ENCODE measurements around the gene IFNLR1. TPM values are rescaled to one million over a fixed set of nuclear protein-coding genes. Genes with fewer than 3 reads are reported as not detected.
A peak's percentile ranks its signal among the peaks of the same experiment; 100 is the strongest.

The IFNLR1 gene
- total and polyA plus RNA-seq, 9 of the 15 experiments (the other 6 are each of a cell fraction or from before 2014, with no cell fraction given), result not detected

DNA sequence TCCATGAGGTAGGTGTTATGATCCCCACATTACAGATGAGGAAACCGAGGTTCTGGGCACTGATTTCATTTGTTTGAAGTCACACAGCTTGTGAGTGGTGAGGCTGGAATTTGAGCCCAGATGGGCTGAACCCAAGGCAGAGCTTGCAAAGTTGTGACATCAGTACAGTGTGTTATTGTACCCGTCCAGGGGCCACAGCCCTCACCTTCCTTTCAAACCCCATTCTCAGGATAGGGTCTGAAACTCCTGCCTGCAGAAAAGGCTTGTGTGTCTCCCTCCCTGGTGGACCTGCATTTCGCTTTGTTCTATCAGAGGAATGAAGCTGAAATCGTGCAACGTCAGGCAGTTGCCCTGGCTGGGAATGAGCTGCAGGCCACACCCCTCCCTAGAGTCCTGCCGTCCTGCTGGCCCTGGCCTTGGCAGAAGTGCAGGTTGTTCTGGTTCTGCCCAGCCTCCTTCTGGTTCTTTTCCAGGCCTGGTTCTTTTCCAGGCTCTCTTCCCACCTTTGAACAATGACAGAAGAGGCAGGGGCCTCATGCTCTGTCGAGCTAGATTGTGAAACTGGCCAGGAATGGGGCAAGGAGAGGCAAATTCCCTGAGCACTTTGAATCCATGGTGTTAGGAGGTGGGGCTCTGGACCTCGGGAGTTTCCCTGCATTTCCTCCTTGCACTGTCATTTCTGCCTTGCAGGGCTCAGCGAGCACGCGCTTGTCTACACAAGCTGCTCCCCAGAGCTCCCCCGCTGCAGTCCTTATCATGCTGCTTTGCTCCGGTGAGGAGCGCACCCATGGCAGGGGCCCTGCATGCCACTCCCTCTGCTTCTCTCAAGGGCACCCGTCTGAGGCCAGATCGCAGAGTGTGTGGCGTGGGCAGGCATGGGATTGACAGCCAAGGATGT, 67.0 kb downstream of the IFNLR1 start:
- TF ChIP-seq ILF3 (IDR thresholded peaks at IDR 0.05; ENCODE audit: borderline replicate concordance) (no peak), NFIX (CRISPR knock-in tag; IDR thresholded peaks at IDR 0.05; ENCODE audit: low read depth) (no peak), NRF1 (conservative IDR thresholded peaks at IDR 0.05 in 1 of 2, IDR thresholded peaks at IDR 0.05 in 1 of 2) (peak; percentile 21 to 45; a peak in 2 of 4 replicates), ZNF212 (CRISPR knock-in tag; IDR thresholded peaks at IDR 0.05) (no peak), ETV1 (tag; conservative IDR thresholded peaks at IDR 0.05; ENCODE audit: low read depth) (peak; percentile 65), ETV5 (CRISPR knock-in tag; IDR thresholded peaks at IDR 0.05; ENCODE audit: low read depth) (peak; percentile 36; the same call in 1 of the 2 replicates), ZNF239 (CRISPR knock-in tag; IDR thresholded peaks at IDR 0.05) (peak; percentile 98), LARP7 (IDR thresholded peaks at IDR 0.05) (no peak), ZNF589 (CRISPR knock-in tag; IDR thresholded peaks at IDR 0.05; ENCODE audit: low read depth) (no peak), NCOA1 (IDR thresholded peaks at IDR 0.05; ENCODE audit: low read depth) (no peak), ZBTB1 (CRISPR knock-in tag; IDR thresholded peaks at IDR 0.05; ENCODE audit: borderline replicate concordance, low read depth) (0 out of 2 replicates have a peak, but pooled peaks have one; percentile 22), FOS (IDR thresholded peaks at IDR 0.05; ENCODE audit: extremely low read depth, insufficient read length) (no peak)
- TF ChIP-seq, protein P1, sequence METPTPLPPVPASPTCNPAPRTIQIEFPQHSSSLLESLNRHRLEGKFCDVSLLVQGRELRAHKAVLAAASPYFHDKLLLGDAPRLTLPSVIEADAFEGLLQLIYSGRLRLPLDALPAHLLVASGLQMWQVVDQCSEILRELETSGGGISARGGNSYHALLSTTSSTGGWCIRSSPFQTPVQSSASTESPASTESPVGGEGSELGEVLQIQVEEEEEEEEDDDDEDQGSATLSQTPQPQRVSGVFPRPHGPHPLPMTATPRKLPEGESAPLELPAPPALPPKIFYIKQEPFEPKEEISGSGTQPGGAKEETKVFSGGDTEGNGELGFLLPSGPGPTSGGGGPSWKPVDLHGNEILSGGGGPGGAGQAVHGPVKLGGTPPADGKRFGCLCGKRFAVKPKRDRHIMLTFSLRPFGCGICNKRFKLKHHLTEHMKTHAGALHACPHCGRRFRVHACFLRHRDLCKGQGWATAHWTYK (CRISPR knock-in tag; IDR thresholded peaks at IDR 0.05), result 0 out of 2 replicates have a peak, but pooled peaks have one; percentile 61
- TF ChIP-seq, protein P2, sequence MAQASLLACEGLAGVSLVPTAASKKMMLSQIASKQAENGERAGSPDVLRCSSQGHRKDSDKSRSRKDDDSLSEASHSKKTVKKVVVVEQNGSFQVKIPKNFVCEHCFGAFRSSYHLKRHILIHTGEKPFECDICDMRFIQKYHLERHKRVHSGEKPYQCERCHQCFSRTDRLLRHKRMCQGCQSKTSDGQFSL (CRISPR knock-in tag; IDR thresholded peaks at IDR 0.05), result 0 out of 2 replicates have a peak, but pooled peaks have one; percentile 22
- TF ChIP-seq, protein P2 (tag; IDR thresholded peaks at IDR 0.05), result no peak
- TF ChIP-seq, protein P3, sequence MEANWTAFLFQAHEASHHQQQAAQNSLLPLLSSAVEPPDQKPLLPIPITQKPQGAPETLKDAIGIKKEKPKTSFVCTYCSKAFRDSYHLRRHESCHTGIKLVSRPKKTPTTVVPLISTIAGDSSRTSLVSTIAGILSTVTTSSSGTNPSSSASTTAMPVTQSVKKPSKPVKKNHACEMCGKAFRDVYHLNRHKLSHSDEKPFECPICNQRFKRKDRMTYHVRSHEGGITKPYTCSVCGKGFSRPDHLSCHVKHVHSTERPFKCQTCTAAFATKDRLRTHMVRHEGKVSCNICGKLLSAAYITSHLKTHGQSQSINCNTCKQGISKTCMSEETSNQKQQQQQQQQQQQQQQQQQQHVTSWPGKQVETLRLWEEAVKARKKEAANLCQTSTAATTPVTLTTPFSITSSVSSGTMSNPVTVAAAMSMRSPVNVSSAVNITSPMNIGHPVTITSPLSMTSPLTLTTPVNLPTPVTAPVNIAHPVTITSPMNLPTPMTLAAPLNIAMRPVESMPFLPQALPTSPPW (CRISPR knock-in tag; IDR thresholded peaks at IDR 0.05), result peak; percentile 23; the same call in 1 of the 2 replicates
- in situ Hi-C loops (cut with MboI) (no loop called here), intact Hi-C loops (cut with micrococcal nuclease) (no loop called here)
- CTCF ChIA-PET (ENCODE audit: low intra/inter-chr PET ratio), result no interaction called here
- POLR2A ChIA-PET, result interaction anchor here (0.6 to 1.5 kb wide), 6 partner anchors 9 to 625 kb away, joined by 3 to 4 read pairs (median 3); partner anchors contain the start of genes CLIC4 and MYOM3
- Histone ChIP-seq H2AFZ (ENCODE audit: low read depth, low read length) (no peak overlapping the region), H3K9me1 (ENCODE audit: control insufficient read depth, insufficient read depth, low read length) (no peaks in the 10 kb centered on the region), H3K9ac (ENCODE audit: insufficient read depth in 1 of 2, low read depth in 2 of 2, low read length in 2 of 2) (peak overlapping the region in 1 of 2 experiments; percentile 29; a peak in 1 of 4 replicates), H3K36me3 (ENCODE audit: control insufficient read depth, insufficient read depth, low read length) (no peaks in the 10 kb centered on the region), H3K4me1 (replicated peaks in 1 of 2; ENCODE audit: control insufficient read depth in 2 of 2, insufficient read depth in 2 of 2, low read length in 2 of 2) (no peaks in the 10 kb centered on the region; a peak in 1 of 5 replicates), H3K79me2 (ENCODE audit: control insufficient read depth, insufficient read depth, low read length) (no peaks in the 10 kb centered on the region), H3K9me3 (replicated peaks; ENCODE audit: control insufficient read depth, insufficient read depth, low read depth, low read length) (no peaks in the 10 kb centered on the region), H3K27me3 (ENCODE audit: control insufficient read depth in 2 of 2, insufficient read depth in 2 of 2, low read length in 2 of 2) (peaks cover 20 to 78% of the 10 kb centered on the region in 2 experiments), H4K20me1 (replicated peaks; ENCODE audit: control insufficient read depth, insufficient read depth, low read length) (peaks cover 12% of the 10 kb centered on the region), H3K4me3 (no peak overlapping the region), H3K4me2 (ENCODE audit: insufficient read depth, low read length) (no peak overlapping the region), H3K27ac (ENCODE audit: extremely low read depth, low read depth, low read length) (no peak overlapping the region)
- WGBS (ENCODE audit: insufficient coverage, low coverage, missing lambda C conversion rate), result under 1% methylated on average over 17 of the region's 17 CpGs
- no peak for DNase-seq (ENCODE audit: extremely low read depth in 1 of 4, low spot score in 3 of 4)
- no TSS peak for BruUV-seq (replicated peaks)
- peak; percentile 34; the same call in 1 of the 3 replicates for ATAC-seq
- no peak for FAIRE-seq

Measured in K562 (cell line).